Measurements from ENCODE around the gene AGR2.
"Not testable (repeated sequence)": the region's sequence is repeated elsewhere in the genome, so short reads cannot be mapped to it uniquely, and the experiment has no call there.

The AGR2 gene

DNA sequence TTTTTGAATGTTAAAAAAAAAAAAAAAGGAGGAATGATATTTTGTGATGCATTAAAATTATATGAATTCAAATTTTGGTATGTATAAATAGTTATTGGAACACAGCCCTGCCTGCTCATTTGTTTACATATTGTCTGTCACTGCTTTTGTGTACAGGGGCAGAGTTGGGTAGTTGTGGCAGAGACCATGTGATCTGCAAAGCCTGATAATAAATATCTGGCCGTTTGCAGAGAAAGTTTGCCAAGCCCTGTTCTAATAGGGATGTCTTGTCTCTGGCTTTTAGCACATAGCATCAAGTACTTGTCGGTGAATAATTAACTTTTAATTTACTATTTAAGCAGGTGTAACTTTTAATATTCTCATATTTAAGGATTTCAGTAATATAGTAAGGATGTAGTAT lies 31.5 kb downstream of the AGR2 start:
- peak; percentile 6 for FAIRE-seq

DNA sequence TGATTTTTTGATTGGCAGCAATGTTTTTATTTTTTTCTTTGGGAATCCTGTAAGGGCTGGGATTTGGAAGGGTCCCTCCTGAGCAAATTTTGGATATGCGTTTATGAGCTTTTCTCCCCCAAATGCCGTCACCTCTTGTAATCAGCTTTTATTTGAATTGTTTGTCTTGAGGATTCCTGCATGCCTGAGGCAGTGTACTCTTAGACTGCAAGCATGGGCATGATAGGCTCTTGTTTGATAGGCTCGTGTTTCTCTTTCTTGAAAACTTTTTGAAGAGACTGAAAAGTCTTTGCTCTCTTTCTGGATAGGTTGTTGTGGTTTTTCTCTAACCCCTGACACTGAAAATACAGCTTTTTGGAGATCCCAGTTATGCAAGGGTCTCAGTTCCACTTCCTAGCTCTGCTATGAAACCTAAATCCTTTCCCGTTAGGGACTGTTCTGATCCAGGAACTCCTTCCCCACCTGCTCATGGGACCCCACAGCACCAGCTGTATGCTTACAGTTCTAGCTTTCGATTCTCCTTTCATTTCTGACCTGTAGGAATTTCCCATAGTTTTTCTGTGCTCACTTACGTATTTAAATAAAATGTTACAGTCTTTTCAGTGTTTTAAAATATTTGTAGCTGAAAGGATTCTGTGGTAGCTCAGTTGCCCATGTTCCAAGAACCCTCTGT lies 34.0 kb downstream of the AGR2 start:
- no peak for FAIRE-seq

DNA sequence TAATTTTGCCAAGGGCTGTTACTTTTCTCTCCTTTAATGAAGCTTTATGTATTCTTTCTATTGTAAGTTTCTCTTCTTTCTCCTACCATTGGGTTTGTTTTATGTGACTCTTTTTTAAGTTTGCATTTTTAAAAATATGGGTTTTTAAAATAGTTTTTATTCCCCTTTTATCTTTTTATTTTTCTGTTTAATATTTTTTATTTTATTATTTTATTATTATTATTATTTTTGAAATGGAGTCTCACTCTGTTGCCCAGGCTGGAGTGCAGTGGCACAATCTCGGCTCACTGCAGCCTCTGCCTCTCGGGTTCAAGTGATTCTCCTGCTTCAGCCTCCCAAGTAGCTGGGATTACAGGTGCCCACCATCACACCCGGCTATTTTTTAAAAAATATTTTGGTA lies 34.8 kb downstream of the AGR2 start:
- FAIRE-seq, result not testable (repeated sequence)

DNA sequence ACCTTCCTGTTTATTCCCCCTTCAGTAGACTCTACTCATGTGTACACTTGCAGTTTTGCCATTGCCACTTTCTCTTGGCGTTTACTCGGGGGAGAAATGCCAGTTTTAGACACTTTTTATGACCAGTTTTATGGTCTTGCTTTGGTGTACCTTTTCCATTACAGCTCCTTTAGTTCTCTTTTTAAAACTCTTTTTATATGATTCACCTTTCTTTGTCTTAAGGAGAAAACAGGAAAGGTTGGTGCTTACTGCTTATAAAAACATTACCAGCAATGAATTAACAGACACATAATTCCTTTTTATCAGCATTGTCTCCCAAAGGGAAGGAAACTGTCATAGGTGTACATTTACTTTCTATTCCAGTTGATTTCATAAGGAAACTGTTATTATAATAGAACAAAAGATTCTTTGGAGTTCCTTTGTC lies 39.4 kb downstream of the AGR2 start:
- no peak for FAIRE-seq

DNA sequence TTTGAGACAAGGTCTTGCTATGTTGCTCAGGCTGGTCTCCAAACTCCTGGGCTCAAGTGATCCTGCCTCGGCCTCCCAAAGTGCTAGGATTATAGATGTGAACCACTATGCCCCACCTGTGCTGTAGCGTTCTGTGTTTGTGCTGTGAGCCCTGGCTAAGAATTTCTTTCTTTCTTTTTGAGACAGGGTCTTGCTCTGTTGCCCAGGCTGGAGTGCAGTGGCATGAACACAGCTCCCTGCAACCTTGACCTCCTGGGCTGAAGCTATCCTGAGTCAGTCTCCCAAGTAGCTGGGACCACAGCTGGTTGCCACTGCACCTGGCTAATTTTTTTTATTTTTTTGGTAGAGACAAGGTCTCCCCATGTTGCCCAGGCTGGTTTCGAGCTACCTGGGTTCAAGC lies 39.9 kb downstream of the AGR2 start:
- no peak for FAIRE-seq

DNA sequence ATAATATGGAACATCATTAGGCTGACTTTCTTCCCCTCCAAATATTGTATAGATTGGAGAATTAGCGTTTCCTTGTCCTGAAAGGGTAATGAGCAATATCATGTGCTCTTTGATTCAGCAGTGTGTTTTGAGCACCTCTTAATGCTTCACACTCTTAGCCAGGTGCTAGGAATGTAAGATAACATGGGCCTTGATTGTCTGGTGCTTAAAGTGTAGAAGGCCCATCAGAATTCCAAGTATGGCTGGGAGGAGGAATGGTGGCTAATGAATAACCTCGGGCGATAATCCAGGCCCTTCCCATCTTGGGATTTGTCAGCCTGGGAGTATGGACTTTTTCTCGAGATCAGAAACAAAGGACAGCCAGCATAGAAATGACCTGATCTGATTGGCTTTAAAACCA lies 42.6 kb downstream of the AGR2 start:
- FAIRE-seq, result no peak

DNA sequence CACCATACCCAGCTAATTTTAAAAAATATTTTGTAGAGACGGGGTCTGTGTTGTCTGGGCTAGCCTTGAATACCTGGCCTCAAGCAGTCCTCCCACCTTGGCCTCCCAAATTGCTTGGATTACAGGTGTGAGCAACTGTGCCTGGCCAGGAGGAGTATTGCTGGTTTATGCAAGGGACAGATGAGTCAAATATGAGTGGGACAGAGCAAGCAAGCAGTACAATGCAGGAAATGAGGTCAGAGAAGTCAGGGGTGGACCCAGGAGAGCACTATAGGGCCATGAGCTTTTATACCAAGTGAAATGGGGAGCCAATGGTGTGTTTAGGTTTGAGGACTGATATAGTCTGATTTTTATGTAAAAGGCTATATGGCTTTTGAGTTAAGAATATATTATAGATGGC lies 45.0 kb downstream of the AGR2 start:
- FAIRE-seq, result no peak

DNA sequence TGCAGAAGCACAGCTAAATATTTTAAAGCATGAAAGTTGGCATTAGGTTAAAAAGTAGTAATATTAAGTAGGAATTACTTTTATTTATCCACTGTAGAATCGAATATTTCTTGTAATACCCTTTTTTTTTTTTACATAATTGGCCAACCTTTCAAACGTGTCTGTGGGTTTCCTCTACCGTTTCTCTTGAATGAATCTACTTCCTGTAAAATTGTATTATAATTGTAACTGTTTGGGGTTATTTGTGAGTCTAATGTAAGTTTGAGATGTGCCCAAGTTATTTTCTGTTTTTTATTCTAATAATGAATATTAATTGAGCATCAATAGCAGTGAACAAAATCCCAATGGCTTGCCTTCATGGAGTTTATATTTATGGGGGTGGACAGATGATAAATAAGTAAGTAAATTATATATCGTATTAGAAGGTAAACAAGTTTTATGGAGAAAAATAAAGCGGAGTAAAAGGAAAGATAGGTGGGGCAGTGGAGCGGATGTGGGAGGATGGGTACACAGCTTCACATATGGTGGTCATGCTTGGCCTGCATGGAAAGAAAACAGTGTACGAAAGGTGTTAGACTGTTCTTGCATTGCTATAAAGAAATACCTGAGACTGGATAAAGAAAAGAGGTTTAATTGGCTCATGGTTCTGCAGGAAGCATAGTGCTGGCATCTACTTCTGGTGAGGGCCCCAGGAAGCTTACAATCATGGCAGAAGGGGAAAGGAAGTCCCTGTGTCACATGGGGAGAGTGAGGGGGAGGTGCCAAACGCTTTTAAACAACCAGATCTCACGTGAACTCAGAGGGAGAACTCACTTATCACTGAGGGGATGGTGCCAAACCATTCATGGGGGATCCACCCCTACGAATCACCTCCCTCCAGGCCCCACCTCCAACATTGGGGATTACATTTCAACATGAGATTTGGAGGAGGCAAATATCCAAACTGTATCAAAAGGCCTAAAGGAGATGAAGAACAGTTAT lies 45.9 kb downstream of the AGR2 start:
- no peak for FAIRE-seq

DNA sequence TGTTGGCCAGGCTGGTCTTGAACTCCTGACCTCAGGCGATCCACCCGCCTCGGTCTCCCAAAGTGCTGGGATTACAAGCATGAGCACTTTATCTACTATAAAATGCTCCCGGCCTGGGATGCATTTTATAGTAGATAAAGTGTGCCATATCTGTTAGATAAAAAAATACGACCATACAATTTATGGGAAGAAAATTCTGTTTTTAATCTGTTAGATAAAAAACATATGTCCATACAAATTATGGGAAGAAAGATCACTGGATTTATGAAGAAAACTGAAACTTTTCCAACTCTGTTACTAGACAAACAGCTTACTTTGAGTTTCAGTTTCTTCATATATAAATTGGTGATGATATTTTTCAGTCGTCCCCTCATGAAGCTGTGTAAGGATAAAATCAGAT lies 46.8 kb downstream of the AGR2 start:
- FAIRE-seq, result no peak

DNA sequence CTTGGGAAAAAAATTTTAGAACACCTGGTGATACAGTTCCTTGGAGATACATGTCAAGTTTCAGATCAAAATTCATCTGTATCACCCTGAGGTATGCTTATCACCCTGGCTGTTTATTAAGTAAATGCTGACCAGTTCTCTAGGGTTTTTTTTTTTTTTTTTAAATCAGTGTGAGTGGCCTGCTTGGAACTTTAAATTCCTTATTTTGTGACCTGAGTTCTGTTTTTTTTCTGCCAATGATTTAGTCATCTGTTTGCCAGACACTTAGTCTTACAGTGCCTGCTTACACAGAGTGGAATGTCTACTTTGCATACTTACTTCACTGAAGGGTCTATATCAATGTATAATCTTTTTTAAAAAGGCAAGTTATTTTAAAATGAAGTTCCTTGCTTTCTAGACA lies 49.4 kb downstream of the AGR2 start:
- no peak for FAIRE-seq

DNA sequence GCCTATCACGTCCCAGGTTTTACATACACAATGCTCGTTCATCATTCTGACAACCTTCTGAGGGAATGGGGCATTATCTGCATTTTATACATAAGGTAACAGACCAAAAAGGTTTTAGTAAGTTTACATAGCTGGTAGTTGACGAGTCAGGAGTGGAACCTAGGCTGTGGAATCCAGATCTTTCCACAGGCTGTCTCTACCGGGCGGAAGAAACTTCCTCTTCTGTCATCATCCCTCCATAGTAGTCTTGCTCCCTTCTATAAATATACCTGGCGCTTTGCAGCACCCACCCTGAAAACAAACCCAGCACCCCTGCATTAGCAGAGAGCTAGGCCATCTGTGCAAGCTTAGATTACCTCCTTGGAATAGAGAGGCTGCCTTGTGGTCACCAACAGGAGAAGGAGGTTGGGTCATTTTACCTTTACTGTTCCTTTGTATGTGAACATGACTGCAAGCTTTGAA lies 49.9 kb downstream of the AGR2 start:
- FAIRE-seq, result no peak

DNA sequence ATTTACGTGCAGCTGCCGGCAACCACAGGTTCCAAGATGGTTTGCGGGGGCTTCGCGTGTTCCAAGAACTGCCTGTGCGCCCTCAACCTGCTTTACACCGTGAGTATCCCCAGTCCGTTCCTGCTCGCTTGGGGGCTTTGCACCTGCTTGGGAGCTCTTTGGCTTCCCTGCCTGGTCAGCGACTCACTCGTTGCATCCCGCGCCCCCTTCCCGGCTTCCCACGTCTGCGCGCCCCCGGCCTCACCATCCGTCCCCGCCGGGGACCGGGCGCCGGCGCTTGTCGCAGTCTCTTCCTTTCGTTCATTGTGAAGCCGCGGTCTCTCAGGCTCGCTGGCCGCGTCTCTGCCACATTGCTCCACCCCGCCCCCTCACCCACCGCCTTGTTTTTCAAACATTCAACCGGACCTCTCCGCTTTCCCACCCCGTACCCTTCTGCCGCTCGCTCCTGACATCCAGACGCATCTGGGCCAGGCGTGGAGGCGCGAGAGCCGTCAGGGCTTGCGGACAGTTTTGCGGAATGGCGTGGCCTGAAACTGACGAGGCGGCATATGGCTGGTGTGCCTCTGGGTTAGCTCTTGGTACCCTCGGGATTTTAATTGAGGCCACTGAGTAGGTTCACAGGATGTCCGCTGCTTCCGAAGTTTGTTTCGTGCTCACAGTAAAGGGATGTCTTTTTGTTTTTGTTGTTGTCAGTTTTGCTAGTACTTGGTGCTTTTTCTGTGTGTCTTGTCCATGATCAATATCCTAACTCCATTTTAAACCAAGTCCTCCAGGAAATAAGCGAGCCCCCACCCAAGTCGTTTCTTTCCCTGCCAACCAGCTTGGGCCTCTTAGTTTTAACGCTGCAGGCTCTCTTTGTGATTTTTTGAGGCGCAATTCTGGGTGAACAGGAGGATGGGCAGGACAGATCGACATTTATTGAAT lies 50.6 kb downstream of the AGR2 start:
- FAIRE-seq, result no peak

DNA sequence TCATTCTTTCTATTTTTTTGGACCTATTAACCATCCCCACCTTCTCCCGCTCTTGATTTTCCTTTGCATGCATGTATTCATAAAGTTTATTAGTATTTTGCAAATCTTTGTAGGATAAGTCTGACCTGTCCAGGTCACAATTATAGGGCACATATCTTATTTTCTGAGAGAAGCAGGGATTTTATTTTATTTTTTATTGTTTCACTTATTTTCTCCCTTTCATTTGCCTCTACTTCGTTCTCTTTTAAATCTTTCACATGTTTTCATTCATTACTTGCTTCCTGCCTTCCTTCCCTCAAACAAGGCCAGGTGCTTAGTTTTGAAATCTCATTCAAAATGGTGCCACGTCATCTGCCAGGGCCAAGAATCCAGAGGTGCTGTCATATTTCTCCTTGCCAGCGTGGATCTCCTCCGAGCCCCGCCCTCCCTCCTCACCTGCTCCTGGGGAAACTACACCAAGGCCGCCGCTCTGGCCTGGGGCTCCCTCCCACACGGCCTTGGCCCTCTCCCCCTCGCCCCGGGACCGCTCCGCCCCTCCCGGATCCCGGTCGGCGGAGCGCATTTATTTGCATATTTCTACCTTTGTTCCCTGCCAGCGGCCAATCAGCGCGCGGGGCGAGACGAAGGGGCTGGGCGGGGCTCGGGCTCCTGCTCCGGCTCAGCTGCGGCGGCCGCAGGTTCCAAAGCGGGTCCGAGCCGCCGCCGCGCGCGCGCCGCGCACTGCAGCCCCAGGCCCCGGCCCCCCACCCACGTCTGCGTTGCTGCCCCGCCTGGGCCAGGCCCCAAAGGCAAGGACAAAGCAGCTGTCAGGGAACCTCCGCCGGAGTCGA lies 51.5 kb downstream of the AGR2 start, which contains the start of gene TSPAN13:
TSPAN13 (plus strand) TSS at position 654 of the 830 bp plus-strand sequence. CDS start 213 bp downstream, outside the sequence.
- FAIRE-seq, result no peak

DNA sequence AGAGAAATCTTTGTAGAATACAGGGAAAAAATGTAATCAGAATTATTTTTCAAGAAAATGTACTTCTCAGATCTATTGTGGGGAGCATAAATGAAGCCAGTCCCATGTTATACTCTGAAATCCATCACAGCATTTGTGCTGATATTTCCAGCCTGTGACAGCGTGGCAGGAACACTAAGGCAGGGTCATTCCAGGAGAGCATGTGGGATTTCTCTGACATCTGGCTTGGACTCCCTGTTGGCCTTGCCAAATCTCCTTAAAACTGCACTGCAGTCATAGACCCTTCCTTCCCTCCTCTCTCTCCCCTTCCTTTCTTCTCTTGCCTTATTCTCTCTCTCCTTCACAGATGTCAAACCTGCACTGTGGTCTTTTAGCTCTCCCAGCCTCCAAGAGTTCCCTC lies 57.7 kb downstream of the AGR2 start:
- no peak for FAIRE-seq

DNA sequence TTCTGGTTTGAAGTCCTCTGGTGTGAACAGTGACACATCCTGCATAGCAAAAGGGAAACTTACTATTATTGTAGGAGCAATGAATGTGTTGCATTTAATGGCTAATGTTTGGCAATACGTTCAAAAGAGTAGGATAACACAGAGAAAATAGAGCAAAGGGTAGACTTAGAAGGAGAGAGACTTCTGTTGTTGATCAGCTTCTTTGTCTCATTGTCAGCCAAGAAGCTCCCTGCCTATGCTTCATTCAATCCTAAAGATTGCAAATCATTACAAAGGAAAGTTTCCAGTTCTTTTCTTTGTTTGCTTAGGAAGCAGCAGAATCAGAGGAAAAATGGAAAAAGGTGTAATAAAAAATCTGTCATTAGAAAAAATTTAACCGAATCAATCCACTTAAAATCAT lies 59.2 kb downstream of the AGR2 start:
- FAIRE-seq, result no peak

DNA sequence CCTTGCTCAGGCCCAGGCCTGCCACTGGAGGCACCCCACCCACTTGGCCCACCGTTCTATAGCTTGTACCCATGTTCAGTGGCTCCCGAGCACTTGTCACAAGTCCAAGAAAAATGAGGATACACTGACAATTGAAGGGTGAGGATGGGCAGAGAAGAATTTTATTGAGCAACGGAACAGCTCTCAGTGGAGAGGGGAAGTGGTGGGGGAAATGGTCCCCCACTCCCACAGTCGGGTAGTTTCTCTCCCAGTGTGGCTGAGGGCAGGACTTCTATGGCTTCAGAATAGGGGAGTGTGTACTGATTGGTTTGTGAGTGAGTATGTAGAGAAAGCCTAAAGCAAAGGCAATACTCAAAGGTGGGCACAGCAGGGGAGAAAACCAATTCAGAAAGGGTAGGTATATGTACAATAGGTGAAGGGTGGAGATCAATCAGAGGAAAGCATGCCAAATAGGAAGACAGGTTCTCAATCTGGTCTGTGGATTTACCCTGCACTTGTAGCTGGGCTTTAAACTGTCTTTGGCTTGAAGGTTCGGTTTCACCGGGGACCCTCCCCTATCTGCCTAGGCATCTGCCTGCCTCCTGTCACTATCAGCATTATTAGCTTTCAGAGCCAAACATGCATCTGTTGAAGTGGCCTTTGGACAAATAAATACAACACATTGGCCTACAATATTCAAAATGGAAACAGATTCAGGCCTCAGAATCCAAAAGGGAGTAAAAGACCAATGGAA lies 60.1 kb downstream of the AGR2 start:
- no peak for FAIRE-seq

DNA sequence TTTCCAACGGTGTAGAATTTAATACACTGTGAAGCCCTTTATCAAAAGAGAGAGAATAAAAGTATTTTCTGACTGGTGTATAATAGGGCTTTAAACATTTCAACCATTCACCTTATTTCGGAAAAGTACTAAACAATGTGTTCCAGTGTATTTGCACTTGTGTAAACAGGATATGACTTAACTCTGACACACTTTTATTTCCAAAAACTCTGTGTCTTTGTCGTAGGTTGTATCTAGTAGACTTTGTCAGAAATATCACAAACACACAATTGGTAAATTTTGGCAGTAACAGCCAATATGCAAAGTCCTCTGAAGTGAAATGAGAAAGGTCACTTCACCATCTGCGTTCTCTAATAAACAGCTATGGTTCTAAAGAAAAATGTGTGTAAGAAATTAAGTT lies 61.6 kb downstream of the AGR2 start:
- FAIRE-seq, result no peak

DNA sequence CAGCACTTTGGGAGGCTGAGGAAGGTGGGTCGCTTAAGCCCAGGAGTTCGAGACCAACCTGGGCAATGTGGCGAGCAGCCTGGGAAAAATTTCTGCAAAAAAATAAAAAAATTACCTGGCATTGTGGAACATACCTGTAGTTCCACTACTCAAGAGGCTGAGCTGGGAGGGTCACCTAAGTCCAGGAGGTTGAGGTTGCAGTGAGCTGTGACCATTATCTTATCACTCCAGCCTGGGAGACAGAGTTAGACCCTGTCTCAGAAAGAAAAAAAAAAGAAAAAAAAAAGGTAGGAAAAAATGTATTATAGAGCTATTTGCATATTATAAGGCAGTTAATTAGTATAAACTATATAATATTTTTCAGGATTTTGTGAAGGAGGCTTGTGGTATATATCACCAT lies 62.3 kb downstream of the AGR2 start:
- FAIRE-seq, result no peak
